Measurements from ENCODE around the gene MYOG.

The MYOG gene

GRCh38 chr1:203052601-203053000, 33.2 kb downstream of the MYOG start:
- H3K36me3 ChIP-seq (ENCODE audit: insufficient read depth, low read length), result no peaks in the 10 kb centered on the region
- no peak overlapping the region for H3K27ac ChIP-seq (ENCODE audit: low read length)
- H3K4me3 ChIP-seq (ENCODE audit: low read depth in 1 of 2, low read length in 2 of 2), result no peak overlapping the region
- H3K79me2 ChIP-seq (ENCODE audit: insufficient read depth, low read length), result no peaks in the 10 kb centered on the region
- H3K27me3 ChIP-seq (ENCODE audit: insufficient read depth, low read length, poor library complexity), result peaks cover 63% of the 10 kb centered on the region
- H3K9ac ChIP-seq (ENCODE audit: low read depth, low read length), result no peak overlapping the region
- no peak for ATAC-seq (ENCODE audit: insufficient read depth, low read depth)
- H2AFZ ChIP-seq (ENCODE audit: low read depth, low read length), result no peak overlapping the region
- no peaks in the 10 kb centered on the region for H3K9me3 ChIP-seq (ENCODE audit: insufficient read depth, low read length, severe bottlenecking)
- no peak for DNase-seq
- TF ChIP-seq EZH2 (IDR thresholded peaks at IDR 0.05; ENCODE audit: borderline replicate concordance, low read depth, low read length, severe bottlenecking) (no peak), CTCF (IDR thresholded peaks at IDR 0.05; ENCODE audit: borderline replicate concordance, extremely low read depth, low read length, poor library complexity, severe bottlenecking) (no peak)
- H3K4me1 ChIP-seq (ENCODE audit: insufficient read depth, low read length), result no peaks in the 10 kb centered on the region; the same call in 1 of the 2 replicates
- H4K20me1 ChIP-seq (ENCODE audit: insufficient read depth, low read length), result peaks cover 3% of the 10 kb centered on the region; the same call in 1 of the 2 replicates
- no peak overlapping the region for H3K4me2 ChIP-seq (ENCODE audit: insufficient read depth, low read length)

- H3K36me3 ChIP-seq (ENCODE audit: insufficient read depth, low read length), result no peaks in the 10 kb centered on the region
- H3K9ac ChIP-seq (ENCODE audit: low read depth, low read length), result no peak overlapping the region
- no peak overlapping the region for H3K4me3 ChIP-seq (ENCODE audit: low read depth in 1 of 2, low read length in 2 of 2)
- no peaks in the 10 kb centered on the region for H3K9me3 ChIP-seq (ENCODE audit: insufficient read depth, low read length, severe bottlenecking)
- H3K4me2 ChIP-seq (ENCODE audit: insufficient read depth, low read length), result no peak overlapping the region
- H3K27ac ChIP-seq (ENCODE audit: low read length), result no peak overlapping the region
- H4K20me1 ChIP-seq (ENCODE audit: insufficient read depth, low read length), result peaks cover 3% of the 10 kb centered on the region; the same call in 1 of the 2 replicates
- DNase-seq (peak; percentile 51), ATAC-seq (ENCODE audit: insufficient read depth, low read depth) (peak; percentile 68)
- TF ChIP-seq EZH2 (IDR thresholded peaks at IDR 0.05; ENCODE audit: borderline replicate concordance, low read depth, low read length, severe bottlenecking), result no peak
- TF ChIP-seq CTCF (IDR thresholded peaks at IDR 0.05; ENCODE audit: borderline replicate concordance, extremely low read depth, low read length, poor library complexity, severe bottlenecking), result no peak
- no peaks in the 10 kb centered on the region; the same call in 1 of the 2 replicates for H3K4me1 ChIP-seq (ENCODE audit: insufficient read depth, low read length)
- peaks cover 66% of the 10 kb centered on the region for H3K27me3 ChIP-seq (ENCODE audit: insufficient read depth, low read length, poor library complexity)
- no peak overlapping the region for H2AFZ ChIP-seq (ENCODE audit: low read depth, low read length)
- no peaks in the 10 kb centered on the region for H3K79me2 ChIP-seq (ENCODE audit: insufficient read depth, low read length)
Measured at GRCh38 chr1:203051841-203052324, 33.9 kb downstream of the MYOG start.

DNA sequence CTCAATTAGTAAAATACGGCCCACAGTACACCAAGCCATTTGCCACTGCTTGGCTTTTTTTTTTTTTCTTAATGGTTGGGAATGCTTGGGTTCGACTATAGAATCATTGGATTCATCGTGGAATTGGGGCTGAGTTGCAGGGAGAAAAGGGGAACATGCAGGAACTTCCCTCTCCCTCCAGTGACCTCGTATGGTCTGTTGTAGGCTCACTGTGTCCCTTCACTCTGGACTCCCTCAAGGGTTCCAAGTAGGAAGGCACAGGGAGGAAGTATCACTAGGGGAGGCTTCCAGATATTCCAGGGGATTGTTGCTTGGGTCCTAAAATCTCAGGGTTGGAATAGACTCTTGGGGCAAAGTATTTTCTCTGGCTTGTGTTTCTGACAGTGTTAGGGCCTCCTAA, 35.0 kb downstream of the MYOG start:
- H3K4me1 ChIP-seq (ENCODE audit: insufficient read depth, low read length), result no peaks in the 10 kb centered on the region; the same call in 1 of the 2 replicates
- no peaks in the 10 kb centered on the region for H3K79me2 ChIP-seq (ENCODE audit: insufficient read depth, low read length)
- H3K36me3 ChIP-seq (ENCODE audit: insufficient read depth, low read length), result no peaks in the 10 kb centered on the region
- TF ChIP-seq CTCF (IDR thresholded peaks at IDR 0.05; ENCODE audit: borderline replicate concordance, extremely low read depth, low read length, poor library complexity, severe bottlenecking), result no peak
- ATAC-seq (ENCODE audit: insufficient read depth, low read depth) (no peak), DNase-seq (no peak)
- no peaks in the 10 kb centered on the region for H3K9me3 ChIP-seq (ENCODE audit: insufficient read depth, low read length, severe bottlenecking)
- H3K9ac ChIP-seq (ENCODE audit: low read depth, low read length), result no peak overlapping the region
- no peak overlapping the region for H3K4me2 ChIP-seq (ENCODE audit: insufficient read depth, low read length)
- H3K27ac ChIP-seq (ENCODE audit: low read length), result no peak overlapping the region
- H4K20me1 ChIP-seq (ENCODE audit: insufficient read depth, low read length), result peaks cover 3% of the 10 kb centered on the region; the same call in 1 of the 2 replicates
- no peak overlapping the region for H2AFZ ChIP-seq (ENCODE audit: low read depth, low read length)
- peaks cover 61% of the 10 kb centered on the region for H3K27me3 ChIP-seq (ENCODE audit: insufficient read depth, low read length, poor library complexity)
- H3K4me3 ChIP-seq (ENCODE audit: low read depth in 1 of 2, low read length in 2 of 2), result no peak overlapping the region

Data from DND-41 (cell line).